MCF 10A (cell line): Measurements from ENCODE around the gene NSG1. TPM values are rescaled to one million over a fixed set of nuclear protein-coding genes. Genes with fewer than 3 reads are reported as not detected.

Experiments used
- BruUV-seq: library from RNA; stranded (reverse); fragments of 400-500 nt; replicated peaks from 2 replicates; lab custom pipeline; 2021; lab: Mats Ljungman, UMichigan
- CTCF ChIA-PET: fragments of 300-600 bp; sonication (Branson Sonifier 250); formaldehyde crosslinking; extraction: SDS; loops from one replicate; lab custom pipeline; 2021; ENCODE audit warnings: antibody characterized with exemption, inconsistent platforms; lab: Yijun Ruan, JAX
- POLR2A ChIA-PET: fragments of 300-600, 350-650 bp; sonication (Branson Sonifier 250); formaldehyde crosslinking; extraction: SDS; loops from one replicate; lab custom pipeline; 2020; ENCODE audit warnings: antibody characterized with exemption, inconsistent platforms; lab: Yijun Ruan, JAX
- DNase-seq: peaks from one replicate; pipeline ENCODE4 v3.0.0-alpha.2; 2018; ENCODE audit not compliant: unreplicated experiment
- H3K27ac Mint-ChIP-seq: one replicate; pipeline ENCODE4 v1.8.0; 2022; ENCODE audit warnings: mild to moderate bottlenecking, low read depth, mixed read lengths; ENCODE audit not compliant: unreplicated experiment
- H3K27me3 Mint-ChIP-seq: one replicate; pipeline ENCODE4 v1.8.0; 2022; ENCODE audit warnings: mixed read lengths; ENCODE audit not compliant: insufficient read depth, unreplicated experiment
- H3K36me3 Mint-ChIP-seq: one replicate; pipeline ENCODE4 v1.8.0; 2022; ENCODE audit warnings: mild to moderate bottlenecking, moderate library complexity, mixed read lengths; ENCODE audit not compliant: insufficient read depth, unreplicated experiment
- H3K4me1 Mint-ChIP-seq: one replicate; pipeline ENCODE4 v1.8.0; 2022; ENCODE audit warnings: mixed read lengths; ENCODE audit not compliant: insufficient read depth, unreplicated experiment
- H3K4me3 Mint-ChIP-seq: one replicate; pipeline ENCODE4 v1.8.0; 2022; ENCODE audit warnings: mild to moderate bottlenecking, moderate library complexity, mixed read lengths; ENCODE audit not compliant: unreplicated experiment
- H3K9me3 Mint-ChIP-seq: one replicate; pipeline ENCODE4 v1.8.0; 2022; ENCODE audit warnings: mixed read lengths; ENCODE audit not compliant: unreplicated experiment
- CTCF ChIP-seq: fragments of 200-600 bp; IDR thresholded peaks from one replicate; pipeline ENCODE4 v1.8.0; 2022; ENCODE audit warnings: antibody characterized with exemption, mild to moderate bottlenecking; ENCODE audit not compliant: unreplicated experiment
- intact Hi-C: fragments of 100-400 bp; cut with micrococcal nuclease; formaldehyde crosslinking; loops from 2 replicates; pipeline ENCODE4 v1.14.1; 2022
- total RNA-seq: library from RNA; stranded (reverse); gene quantifications from 2 replicates; pipeline ENCODE4 v1.2.3, GENCODE V29; 2022

The NSG1 gene
- total RNA-seq, 1 experiment from 2014 or later, result 6.7 TPM

- intact Hi-C loops, result no loop called here
- Mint-ChIP-seq H3K4me3 (no peak overlapping the region), H3K4me1 (peaks cover 25% of the 10 kb centered on the region), H3K27me3 (no peaks in the 10 kb centered on the region), H3K9me3 (no peaks in the 10 kb centered on the region), H3K36me3 (no peaks in the 10 kb centered on the region), H3K27ac (no peak overlapping the region)
- BruUV-seq, result no TSS peak
- ChIA-PET POLR2A (no interaction called here), CTCF (no interaction called here)
- TF ChIP-seq CTCF, result no peak
- no peak for DNase-seq
These were observed 3.1 kb downstream of the NSG1 start for GRCh38 chr4:4390046-4390445.

- BruUV-seq, result no TSS peak
- intact Hi-C loops, result no loop called here
- H3K27me3 Mint-ChIP-seq, result no peaks in the 10 kb centered on the region
- H3K4me1 Mint-ChIP-seq, result peaks cover 25% of the 10 kb centered on the region
- ChIA-PET CTCF (no interaction called here), POLR2A (no interaction called here)
- no peak overlapping the region for H3K4me3 Mint-ChIP-seq
- no peak for DNase-seq
- no peak for TF ChIP-seq CTCF
- H3K9me3 Mint-ChIP-seq, result no peaks in the 10 kb centered on the region
- H3K27ac Mint-ChIP-seq, result no peak overlapping the region
- no peaks in the 10 kb centered on the region for H3K36me3 Mint-ChIP-seq
These were observed 3.8 kb downstream of the NSG1 start for GRCh38 chr4:4390515-4391240.

GRCh38 chr4:4391866-4392265 lies 5.0 kb downstream of the NSG1 start:
- H3K27me3 Mint-ChIP-seq, result no peaks in the 10 kb centered on the region
- CTCF ChIA-PET, result no interaction called here
- POLR2A ChIA-PET, result no interaction called here
- no peak for TF ChIP-seq CTCF
- no TSS peak for BruUV-seq
- H3K4me3 Mint-ChIP-seq, result no peak overlapping the region
- no peaks in the 10 kb centered on the region for H3K9me3 Mint-ChIP-seq
- H3K27ac Mint-ChIP-seq, result no peak overlapping the region
- DNase-seq, result no peak
- intact Hi-C loops, result no loop called here
- H3K36me3 Mint-ChIP-seq, result no peaks in the 10 kb centered on the region
- H3K4me1 Mint-ChIP-seq, result peaks cover 20% of the 10 kb centered on the region

GRCh38 chr4:4392501-4393183 lies 5.7 kb downstream of the NSG1 start:
- Mint-ChIP-seq H3K9me3 (no peaks in the 10 kb centered on the region), H3K4me1 (peaks cover 20% of the 10 kb centered on the region), H3K27me3 (no peaks in the 10 kb centered on the region), H3K4me3 (no peak overlapping the region), H3K27ac (no peak overlapping the region), H3K36me3 (no peaks in the 10 kb centered on the region)
- POLR2A ChIA-PET, result no interaction called here
- CTCF ChIA-PET, result no interaction called here
- no peak for TF ChIP-seq CTCF
- BruUV-seq, result no TSS peak
- intact Hi-C loops, result no loop called here
- peak; percentile 89 for DNase-seq
